T-helper 2 cell (primary cell): ENCODE measurements around the gene WDR20.
"Not testable (repeated sequence)": the region's sequence is repeated elsewhere in the genome, so short reads cannot be mapped to it uniquely, and the experiment has no call there.

Source experiments
- DNase-seq, 5 experiments: peaks; one replicate each; pipeline versions ENCODE4 v3.0.0 to v3.0.0-alpha.2; 2012 to 2022
- total RNA-seq, 2 donors: gene quantifications; one replicate each; lab custom pipeline; 2026; lab: John Stamatoyannopoulos, UW

Gene WDR20
- total RNA-seq, result 36.4 to 39.9 reads per million in 2 donors

- peak; percentile 97 to 100 (median 99) for DNase-seq
Observed at GRCh38 chr14:102139286-102140026, at the start of gene WDR20. WDR20 (plus strand) TSS chr14:102139897; CDS start chr14:102139924, 27 bp downstream.

GRCh38 chr14:102090713-102091112 lies 49.0 kb upstream of the WDR20 start:
- no peak for DNase-seq

GRCh38 chr14:102092806-102093205 lies 46.9 kb upstream of the WDR20 start:
- DNase-seq, result no peak

GRCh38 chr14:102094101-102094500 lies 45.6 kb upstream of the WDR20 start:
- no peak for DNase-seq

GRCh38 chr14:102095231-102095870 lies 44.3 kb upstream of the WDR20 start:
- DNase-seq, result peak in 1 of 5 experiments; percentile 25

GRCh38 chr14:102095871-102096568 lies 43.7 kb upstream of the WDR20 start:
- no peak for DNase-seq

- DNase-seq, result peak; percentile 36 to 56 (median 40)
Observed at GRCh38 chr14:102096569-102097188, 43.0 kb upstream of the WDR20 start.

GRCh38 chr14:102097441-102098135 lies 42.1 kb upstream of the WDR20 start:
- no peak for DNase-seq

GRCh38 chr14:102103062-102103695 lies 36.5 kb upstream of the WDR20 start:
- no peak for DNase-seq

GRCh38 chr14:102105369-102105768 lies 34.3 kb upstream of the WDR20 start:
- DNase-seq, result no peak

- not testable (repeated sequence) for DNase-seq
Observed at GRCh38 chr14:102109332-102109731, 30.4 kb upstream of the WDR20 start.

GRCh38 chr14:102111101-102111500 lies 28.6 kb upstream of the WDR20 start:
- no peak for DNase-seq

- DNase-seq, result no peak
Observed at GRCh38 chr14:102116361-102117180, 23.1 kb upstream of the WDR20 start.

- no peak for DNase-seq
Observed at GRCh38 chr14:102117852-102118251, 21.8 kb upstream of the WDR20 start.

- no peak for DNase-seq
Observed at GRCh38 chr14:102120888-102121287, 18.8 kb upstream of the WDR20 start.

- no peak for DNase-seq
Observed at GRCh38 chr14:102121567-102121966, 18.1 kb upstream of the WDR20 start.

GRCh38 chr14:102124419-102124818 lies 15.3 kb upstream of the WDR20 start:
- no peak for DNase-seq

- no peak for DNase-seq
Observed at GRCh38 chr14:102125546-102125945, 14.2 kb upstream of the WDR20 start.

- no peak for DNase-seq
Observed at GRCh38 chr14:102126807-102127455, 12.8 kb upstream of the WDR20 start.

GRCh38 chr14:102131741-102132140 lies 8.0 kb upstream of the WDR20 start:
- DNase-seq, result no peak
